ENCODE measurements around the gene GCM1. TPM values are rescaled to one million over a fixed set of nuclear protein-coding genes. Genes with fewer than 3 reads are reported as not detected.

Gene GCM1
- total RNA-seq, 1 donor from 2014 or later, result not detected

DNA sequence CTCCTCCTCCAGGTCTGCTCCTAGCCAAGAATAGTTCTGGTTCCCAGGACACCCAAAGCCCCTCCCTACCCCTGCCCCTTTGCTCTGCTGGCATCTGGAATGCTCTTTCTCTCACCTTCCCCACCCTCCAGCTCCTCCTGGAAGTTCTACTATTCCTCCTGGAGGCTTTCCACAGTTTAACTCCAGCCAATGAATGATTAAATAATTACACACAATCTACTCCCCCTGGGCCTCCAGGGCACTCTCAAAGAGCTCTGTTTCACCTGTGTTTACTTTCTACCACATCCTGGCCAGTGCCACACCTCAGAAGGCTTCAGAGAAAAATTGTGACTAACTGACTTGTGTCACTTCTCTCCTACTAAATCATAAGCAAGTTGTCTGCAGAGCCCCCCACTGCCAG lies 36.2 kb downstream of the GCM1 start:
- peaks cover 4% of the 10 kb centered on the region for H3K27me3 Mint-ChIP-seq (ENCODE audit: unreplicated experiment)
- no peaks in the 10 kb centered on the region for H3K9me3 Mint-ChIP-seq (ENCODE audit: unreplicated experiment)
- H3K27ac Mint-ChIP-seq (ENCODE audit: unreplicated experiment), result no peak overlapping the region
- H3K4me3 Mint-ChIP-seq (ENCODE audit: unreplicated experiment), result no peak overlapping the region
- no peaks in the 10 kb centered on the region for H3K4me1 Mint-ChIP-seq (ENCODE audit: low read depth, unreplicated experiment)
- TF ChIP-seq, protein P1, sequence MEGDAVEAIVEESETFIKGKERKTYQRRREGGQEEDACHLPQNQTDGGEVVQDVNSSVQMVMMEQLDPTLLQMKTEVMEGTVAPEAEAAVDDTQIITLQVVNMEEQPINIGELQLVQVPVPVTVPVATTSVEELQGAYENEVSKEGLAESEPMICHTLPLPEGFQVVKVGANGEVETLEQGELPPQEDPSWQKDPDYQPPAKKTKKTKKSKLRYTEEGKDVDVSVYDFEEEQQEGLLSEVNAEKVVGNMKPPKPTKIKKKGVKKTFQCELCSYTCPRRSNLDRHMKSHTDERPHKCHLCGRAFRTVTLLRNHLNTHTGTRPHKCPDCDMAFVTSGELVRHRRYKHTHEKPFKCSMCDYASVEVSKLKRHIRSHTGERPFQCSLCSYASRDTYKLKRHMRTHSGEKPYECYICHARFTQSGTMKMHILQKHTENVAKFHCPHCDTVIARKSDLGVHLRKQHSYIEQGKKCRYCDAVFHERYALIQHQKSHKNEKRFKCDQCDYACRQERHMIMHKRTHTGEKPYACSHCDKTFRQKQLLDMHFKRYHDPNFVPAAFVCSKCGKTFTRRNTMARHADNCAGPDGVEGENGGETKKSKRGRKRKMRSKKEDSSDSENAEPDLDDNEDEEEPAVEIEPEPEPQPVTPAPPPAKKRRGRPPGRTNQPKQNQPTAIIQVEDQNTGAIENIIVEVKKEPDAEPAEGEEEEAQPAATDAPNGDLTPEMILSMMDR (IDR thresholded peaks at IDR 0.05; ENCODE audit: partially characterized antibody, unreplicated experiment), result no peak
- DNase-seq, result no peak
- H3K36me3 Mint-ChIP-seq (ENCODE audit: unreplicated experiment), result no peaks in the 10 kb centered on the region

DNA sequence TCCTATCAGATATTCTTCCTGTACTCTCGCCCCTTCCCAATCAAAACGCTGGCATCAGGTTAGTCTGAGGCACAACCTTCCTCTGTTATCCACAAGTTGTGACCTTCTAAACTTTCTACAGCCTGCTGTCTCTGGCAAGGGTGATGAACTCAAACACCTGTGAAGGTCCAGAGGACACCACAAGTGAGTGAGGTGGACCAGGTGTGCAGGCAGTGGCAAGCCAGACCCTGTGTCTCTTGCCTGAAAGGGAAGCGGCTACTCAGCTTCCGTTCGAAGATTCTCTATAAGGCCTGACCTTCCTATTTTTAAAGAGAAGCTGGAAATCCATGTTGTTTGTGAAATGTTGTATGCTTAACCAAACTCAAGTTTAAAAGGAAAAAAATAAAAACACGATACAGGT lies 36.8 kb downstream of the GCM1 start:
- Mint-ChIP-seq H3K36me3 (ENCODE audit: unreplicated experiment) (no peaks in the 10 kb centered on the region), H3K9me3 (ENCODE audit: unreplicated experiment) (no peaks in the 10 kb centered on the region), H3K27ac (ENCODE audit: unreplicated experiment) (no peak overlapping the region), H3K4me3 (ENCODE audit: unreplicated experiment) (no peak overlapping the region), H3K27me3 (ENCODE audit: unreplicated experiment) (peaks cover 4% of the 10 kb centered on the region), H3K4me1 (ENCODE audit: low read depth, unreplicated experiment) (no peaks in the 10 kb centered on the region)
- no peak for DNase-seq
- TF ChIP-seq, protein P1 (IDR thresholded peaks at IDR 0.05; ENCODE audit: partially characterized antibody, unreplicated experiment), result no peak

DNA sequence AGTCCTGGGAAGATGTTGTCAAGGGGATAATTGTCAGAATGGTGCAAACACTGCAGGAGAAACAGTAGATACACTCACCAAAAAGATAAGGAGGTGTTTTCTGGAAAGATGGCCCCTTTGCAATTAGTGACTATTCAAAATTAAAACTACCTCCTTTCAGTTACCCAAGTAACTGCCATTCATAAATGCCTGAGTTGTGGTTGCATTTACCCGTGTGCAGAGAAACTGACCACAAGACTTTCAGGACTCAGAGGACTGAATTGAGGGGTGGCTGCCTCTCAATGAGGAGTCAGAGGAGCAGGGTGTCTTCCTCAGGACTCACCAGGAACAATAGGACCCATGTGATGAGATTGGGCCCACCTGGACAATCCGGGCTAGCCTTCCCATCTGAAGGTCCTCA lies 39.0 kb downstream of the GCM1 start:
- no peak overlapping the region for H3K27ac Mint-ChIP-seq (ENCODE audit: unreplicated experiment)
- TF ChIP-seq, protein P1 (IDR thresholded peaks at IDR 0.05; ENCODE audit: partially characterized antibody, unreplicated experiment), result no peak
- no peaks in the 10 kb centered on the region for H3K9me3 Mint-ChIP-seq (ENCODE audit: unreplicated experiment)
- H3K36me3 Mint-ChIP-seq (ENCODE audit: unreplicated experiment), result no peaks in the 10 kb centered on the region
- no peak overlapping the region for H3K4me3 Mint-ChIP-seq (ENCODE audit: unreplicated experiment)
- no peaks in the 10 kb centered on the region for H3K4me1 Mint-ChIP-seq (ENCODE audit: low read depth, unreplicated experiment)
- no peak for DNase-seq
- H3K27me3 Mint-ChIP-seq (ENCODE audit: unreplicated experiment), result peaks cover 2% of the 10 kb centered on the region

DNA sequence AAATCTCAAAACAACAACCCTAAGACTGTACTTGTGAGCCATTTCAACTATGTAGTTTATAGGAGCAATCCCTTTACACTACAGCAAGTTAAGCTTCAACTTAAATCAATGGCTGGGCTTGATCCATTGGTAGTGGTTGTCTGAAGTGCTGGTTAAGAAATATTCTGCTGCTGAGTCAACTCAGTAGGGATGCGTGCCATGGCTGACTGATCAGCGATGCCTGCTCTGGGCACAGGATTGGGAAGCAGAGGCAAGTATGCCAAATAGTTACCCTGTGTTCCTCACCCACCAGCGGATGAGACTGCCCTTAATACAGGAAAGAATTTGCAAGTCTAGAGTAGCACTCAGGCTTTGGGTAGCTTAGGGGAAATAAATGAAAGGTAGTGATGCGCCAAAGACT lies 41.5 kb downstream of the GCM1 start:
- no peak overlapping the region for H3K27ac Mint-ChIP-seq (ENCODE audit: unreplicated experiment)
- no peaks in the 10 kb centered on the region for H3K4me1 Mint-ChIP-seq (ENCODE audit: low read depth, unreplicated experiment)
- DNase-seq, result no peak
- H3K27me3 Mint-ChIP-seq (ENCODE audit: unreplicated experiment), result no peaks in the 10 kb centered on the region
- no peaks in the 10 kb centered on the region for H3K36me3 Mint-ChIP-seq (ENCODE audit: unreplicated experiment)
- TF ChIP-seq, protein P1 (IDR thresholded peaks at IDR 0.05; ENCODE audit: partially characterized antibody, unreplicated experiment), result no peak
- H3K9me3 Mint-ChIP-seq (ENCODE audit: unreplicated experiment), result no peaks in the 10 kb centered on the region
- no peak overlapping the region for H3K4me3 Mint-ChIP-seq (ENCODE audit: unreplicated experiment)

DNA sequence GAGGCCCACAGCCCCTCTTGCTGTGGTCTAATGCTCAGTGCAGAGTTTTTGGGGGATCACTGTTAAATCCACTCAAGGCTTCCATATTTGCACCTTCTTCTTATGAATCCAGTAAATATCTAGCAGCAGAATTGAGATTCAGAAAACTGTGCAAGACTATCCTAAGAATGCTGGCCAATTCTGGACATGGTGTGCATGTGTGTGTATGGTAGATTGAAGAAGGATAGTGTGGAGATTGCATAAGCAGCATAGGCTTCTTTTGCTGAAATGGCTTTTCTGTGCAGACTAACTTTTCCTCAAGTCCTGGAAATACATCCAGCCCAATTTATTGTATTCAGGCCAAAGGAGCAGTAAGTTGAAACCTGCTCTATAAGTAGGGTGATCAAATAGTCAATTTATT lies 43.7 kb downstream of the GCM1 start:
- Mint-ChIP-seq H3K9me3 (ENCODE audit: unreplicated experiment) (no peaks in the 10 kb centered on the region), H3K27ac (ENCODE audit: unreplicated experiment) (no peak overlapping the region), H3K4me3 (ENCODE audit: unreplicated experiment) (no peak overlapping the region), H3K36me3 (ENCODE audit: unreplicated experiment) (no peaks in the 10 kb centered on the region), H3K4me1 (ENCODE audit: low read depth, unreplicated experiment) (no peaks in the 10 kb centered on the region), H3K27me3 (ENCODE audit: unreplicated experiment) (no peaks in the 10 kb centered on the region)
- no peak for DNase-seq
- TF ChIP-seq, protein P1 (IDR thresholded peaks at IDR 0.05; ENCODE audit: partially characterized antibody, unreplicated experiment), result no peak
